Ishikawa (cell line): ENCODE results near the gene FCER1G.

Experiments used
- CEBPB ChIP-seq: IDR thresholded peaks from 2 replicates; pipeline ENCODE4 v1.6.1; 2012
- CREB1 ChIP-seq: IDR thresholded peaks from 2 replicates; pipeline ENCODE4 v1.6.1; 2012; ENCODE audit warnings: low read depth
- EP300 ChIP-seq: IDR thresholded peaks from 2 replicates; pipeline ENCODE4 v1.6.1; 2012; ENCODE audit warnings: borderline replicate concordance
- FOXM1 ChIP-seq: IDR thresholded peaks from 2 replicates; pipeline ENCODE4 v1.6.1; 2012; ENCODE audit warnings: low read depth, borderline replicate concordance
- RAD21 ChIP-seq: IDR thresholded peaks from 2 replicates; pipeline ENCODE4 v1.6.1; 2012; ENCODE audit warnings: low read depth
- TAF1 ChIP-seq: IDR thresholded peaks from 2 replicates; pipeline ENCODE4 v1.6.1; 2012; ENCODE audit warnings: low read depth, mild to moderate bottlenecking
- TCF12 ChIP-seq: IDR thresholded peaks from 2 replicates; pipeline ENCODE4 v1.6.1; 2012; ENCODE audit warnings: low read depth
- TEAD4 ChIP-seq: IDR thresholded peaks from 2 replicates; pipeline ENCODE4 v1.6.1; 2012
- YY1 ChIP-seq: IDR thresholded peaks from 2 replicates; pipeline ENCODE4 v1.6.1; 2012; ENCODE audit warnings: low read depth
- TF ChIP-seq, protein P1 (sequence below): IDR thresholded peaks from 2 replicates; pipeline ENCODE4 v1.6.1; 2012; ENCODE audit warnings: low read depth, mild to moderate bottlenecking
- TF ChIP-seq, protein P2 (sequence below): IDR thresholded peaks from 2 replicates; pipeline ENCODE4 v1.6.1; 2012

DNA sequence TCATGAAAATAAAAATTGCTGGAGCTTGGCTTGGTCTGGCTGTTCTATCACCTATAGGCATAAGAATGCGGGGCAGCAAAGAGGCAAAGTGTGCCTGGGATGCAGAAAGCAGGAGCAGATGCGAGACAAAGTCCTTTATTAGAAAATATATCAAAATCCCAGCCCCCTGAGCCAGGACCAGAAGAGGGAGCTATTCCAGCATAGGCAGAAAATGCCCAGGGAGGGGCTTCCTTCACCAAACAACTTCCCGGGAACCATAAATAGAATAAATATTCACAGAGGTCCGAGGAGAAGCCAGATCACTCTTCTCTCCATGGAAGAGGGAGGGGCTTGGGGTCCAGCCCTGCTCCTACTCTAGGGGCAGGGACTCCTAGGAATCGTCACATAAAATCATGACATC, 43.9 kb upstream of the FCER1G start:
- TF ChIP-seq TAF1, result no peak
- TF ChIP-seq, protein P1, sequence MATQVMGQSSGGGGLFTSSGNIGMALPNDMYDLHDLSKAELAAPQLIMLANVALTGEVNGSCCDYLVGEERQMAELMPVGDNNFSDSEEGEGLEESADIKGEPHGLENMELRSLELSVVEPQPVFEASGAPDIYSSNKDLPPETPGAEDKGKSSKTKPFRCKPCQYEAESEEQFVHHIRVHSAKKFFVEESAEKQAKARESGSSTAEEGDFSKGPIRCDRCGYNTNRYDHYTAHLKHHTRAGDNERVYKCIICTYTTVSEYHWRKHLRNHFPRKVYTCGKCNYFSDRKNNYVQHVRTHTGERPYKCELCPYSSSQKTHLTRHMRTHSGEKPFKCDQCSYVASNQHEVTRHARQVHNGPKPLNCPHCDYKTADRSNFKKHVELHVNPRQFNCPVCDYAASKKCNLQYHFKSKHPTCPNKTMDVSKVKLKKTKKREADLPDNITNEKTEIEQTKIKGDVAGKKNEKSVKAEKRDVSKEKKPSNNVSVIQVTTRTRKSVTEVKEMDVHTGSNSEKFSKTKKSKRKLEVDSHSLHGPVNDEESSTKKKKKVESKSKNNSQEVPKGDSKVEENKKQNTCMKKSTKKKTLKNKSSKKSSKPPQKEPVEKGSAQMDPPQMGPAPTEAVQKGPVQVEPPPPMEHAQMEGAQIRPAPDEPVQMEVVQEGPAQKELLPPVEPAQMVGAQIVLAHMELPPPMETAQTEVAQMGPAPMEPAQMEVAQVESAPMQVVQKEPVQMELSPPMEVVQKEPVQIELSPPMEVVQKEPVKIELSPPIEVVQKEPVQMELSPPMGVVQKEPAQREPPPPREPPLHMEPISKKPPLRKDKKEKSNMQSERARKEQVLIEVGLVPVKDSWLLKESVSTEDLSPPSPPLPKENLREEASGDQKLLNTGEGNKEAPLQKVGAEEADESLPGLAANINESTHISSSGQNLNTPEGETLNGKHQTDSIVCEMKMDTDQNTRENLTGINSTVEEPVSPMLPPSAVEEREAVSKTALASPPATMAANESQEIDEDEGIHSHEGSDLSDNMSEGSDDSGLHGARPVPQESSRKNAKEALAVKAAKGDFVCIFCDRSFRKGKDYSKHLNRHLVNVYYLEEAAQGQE, result no peak
- TF ChIP-seq TEAD4, result no peak
- TF ChIP-seq TCF12, result no peak
- no peak for TF ChIP-seq YY1
- TF ChIP-seq, protein P2, sequence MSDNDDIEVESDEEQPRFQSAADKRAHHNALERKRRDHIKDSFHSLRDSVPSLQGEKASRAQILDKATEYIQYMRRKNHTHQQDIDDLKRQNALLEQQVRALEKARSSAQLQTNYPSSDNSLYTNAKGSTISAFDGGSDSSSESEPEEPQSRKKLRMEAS, result no peak
- TF ChIP-seq EP300, result no peak
- TF ChIP-seq RAD21, result no peak
- TF ChIP-seq CEBPB, result no peak
- no peak for TF ChIP-seq FOXM1
- TF ChIP-seq CREB1, result no peak
